GM18517 (cell line): ENCODE data around the gene SLC16A13.

Experiments
- ATAC-seq: cut with Tn5 transposase; IDR thresholded peaks from one replicate; pipeline ENCODE4 v1.9.1; 2021; ENCODE audit warnings: mild to moderate bottlenecking, moderate library complexity; ENCODE audit not compliant: unreplicated experiment

SLC16A13 gene

GRCh38 chr17:7011942-7012254 lies 23.9 kb upstream of the SLC16A13 start:
- no peak for ATAC-seq

DNA sequence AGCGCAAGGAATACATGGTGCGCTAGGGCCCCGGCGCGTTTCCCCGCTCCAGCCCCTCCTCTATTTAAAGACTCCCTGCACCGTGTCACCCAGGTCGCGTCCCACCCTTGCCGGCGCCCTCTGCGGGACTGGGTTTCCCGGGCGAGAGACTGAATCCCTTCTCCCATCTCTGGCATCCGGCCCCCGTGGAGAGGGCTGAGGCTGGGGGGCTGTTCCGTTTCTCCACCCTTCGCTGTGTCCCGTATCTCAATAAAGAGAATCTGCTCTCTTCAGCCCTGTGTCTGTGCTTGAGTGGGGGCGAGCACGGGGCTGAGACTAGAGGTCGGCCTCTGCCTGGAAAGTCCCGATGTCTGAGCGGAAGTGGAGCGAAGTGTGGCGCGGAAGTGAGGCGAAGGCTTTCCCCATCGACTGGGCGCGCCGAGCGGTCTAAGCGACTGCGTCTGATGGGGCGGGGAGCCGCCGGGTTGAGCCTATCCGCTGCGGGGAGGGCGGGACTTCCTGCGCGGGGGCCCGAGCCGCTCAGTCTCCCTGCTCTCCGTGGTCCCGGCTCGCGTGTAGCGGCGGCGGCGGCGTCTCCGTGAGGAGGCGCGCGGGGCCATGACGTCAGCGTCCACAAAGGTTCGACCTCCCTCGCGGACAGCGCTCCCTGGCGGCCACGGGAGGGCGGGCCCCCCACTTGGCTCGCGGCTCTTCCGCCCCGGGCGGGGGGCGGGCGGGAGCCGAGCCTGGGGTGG lies 21.4 kb upstream of the SLC16A13 start:
- peak; percentile 75 for ATAC-seq

GRCh38 chr17:7014995-7015958 lies 20.5 kb upstream of the SLC16A13 start:
- ATAC-seq, result no peak

GRCh38 chr17:7016418-7016817 lies 19.4 kb upstream of the SLC16A13 start:
- no peak for ATAC-seq

- ATAC-seq, result no peak
These were observed 18.7 kb upstream of the SLC16A13 start for GRCh38 chr17:7016886-7017826.

GRCh38 chr17:7017827-7018200 lies 18.0 kb upstream of the SLC16A13 start:
- ATAC-seq, result no peak

- no peak for ATAC-seq
These were observed 17.4 kb upstream of the SLC16A13 start for GRCh38 chr17:7018331-7018964.

- no peak for ATAC-seq
These were observed 16.4 kb upstream of the SLC16A13 start for GRCh38 chr17:7019367-7019766.

DNA sequence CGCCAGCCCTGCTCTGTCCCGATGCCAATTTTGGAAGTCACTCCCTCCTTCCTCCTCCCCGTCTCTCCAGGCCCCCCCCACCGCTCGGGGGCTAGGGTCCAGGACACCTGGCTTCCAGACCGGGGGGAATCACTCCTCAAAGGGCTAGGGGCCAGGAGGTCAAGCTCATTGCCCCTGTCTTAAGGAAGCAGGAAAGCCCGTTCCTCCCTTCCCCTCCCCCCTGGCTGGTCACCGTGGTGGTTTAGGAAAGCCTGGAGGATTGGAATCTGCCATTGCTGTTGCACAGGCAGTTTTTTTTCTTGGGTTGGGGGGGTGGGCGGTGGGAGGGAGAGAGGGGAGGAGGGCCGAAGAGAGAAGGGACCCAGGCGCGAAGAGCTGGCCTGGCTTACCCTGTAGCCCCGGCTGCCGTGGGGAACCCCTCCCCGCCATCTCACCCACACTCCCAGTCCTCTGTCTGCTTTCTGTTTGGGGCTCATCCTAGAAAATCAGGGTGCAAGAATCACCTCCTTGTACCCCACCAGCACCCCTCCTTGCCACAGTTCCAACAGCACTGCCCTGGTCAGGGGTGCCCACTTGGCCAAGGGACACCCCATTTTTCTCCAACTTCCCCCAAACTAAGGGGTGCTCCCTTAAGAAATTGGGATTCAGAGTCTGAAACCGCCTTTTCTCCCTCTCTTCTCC lies 15.8 kb upstream of the SLC16A13 start:
- no peak for ATAC-seq

- ATAC-seq, result no peak
These were observed 14.7 kb upstream of the SLC16A13 start for GRCh38 chr17:7020894-7021664.

GRCh38 chr17:7021993-7022778 lies 13.6 kb upstream of the SLC16A13 start:
- ATAC-seq, result no peak

- no peak for ATAC-seq
These were observed 12.8 kb upstream of the SLC16A13 start, which contains the start of gene BCL6B for GRCh38 chr17:7022781-7023571. Gene BCL6B (plus strand): TSS chr17:7023050. CDS start chr17:7023672, 622 bp downstream.

DNA sequence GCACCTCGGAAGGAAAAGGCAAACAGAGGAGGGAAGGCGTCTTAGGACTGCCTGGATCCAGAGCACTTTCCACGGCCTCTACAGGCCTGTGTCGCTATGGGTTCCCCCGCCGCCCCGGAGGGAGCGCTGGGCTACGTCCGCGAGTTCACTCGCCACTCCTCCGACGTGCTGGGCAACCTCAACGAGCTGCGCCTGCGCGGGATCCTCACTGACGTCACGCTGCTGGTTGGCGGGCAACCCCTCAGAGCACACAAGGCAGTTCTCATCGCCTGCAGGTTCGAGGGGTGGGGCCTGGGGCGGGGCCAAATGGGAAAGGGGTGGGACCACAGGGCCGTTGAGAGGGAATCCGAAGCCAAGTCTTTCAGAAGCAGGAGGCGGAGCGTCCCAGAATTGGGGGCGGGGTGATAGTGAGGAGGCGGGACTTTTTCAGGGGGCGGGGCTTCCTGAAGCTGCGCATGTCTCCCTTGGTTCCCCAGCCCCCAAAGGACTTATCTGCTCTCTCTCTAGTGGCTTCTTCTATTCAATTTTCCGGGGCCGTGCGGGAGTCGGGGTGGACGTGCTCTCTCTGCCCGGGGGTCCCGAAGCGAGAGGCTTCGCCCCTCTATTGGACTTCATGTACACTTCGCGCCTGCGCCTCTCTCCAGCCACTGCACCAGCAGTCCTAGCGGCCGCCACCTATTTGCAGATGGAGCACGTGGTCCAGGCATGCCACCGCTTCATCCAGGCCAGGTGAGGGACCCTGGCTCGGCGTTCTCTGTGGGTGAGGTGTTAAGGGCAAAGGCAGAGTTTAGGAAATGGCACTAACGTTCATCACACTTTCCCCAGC lies 12.0 kb upstream of the SLC16A13 start:
- no peak for ATAC-seq

DNA sequence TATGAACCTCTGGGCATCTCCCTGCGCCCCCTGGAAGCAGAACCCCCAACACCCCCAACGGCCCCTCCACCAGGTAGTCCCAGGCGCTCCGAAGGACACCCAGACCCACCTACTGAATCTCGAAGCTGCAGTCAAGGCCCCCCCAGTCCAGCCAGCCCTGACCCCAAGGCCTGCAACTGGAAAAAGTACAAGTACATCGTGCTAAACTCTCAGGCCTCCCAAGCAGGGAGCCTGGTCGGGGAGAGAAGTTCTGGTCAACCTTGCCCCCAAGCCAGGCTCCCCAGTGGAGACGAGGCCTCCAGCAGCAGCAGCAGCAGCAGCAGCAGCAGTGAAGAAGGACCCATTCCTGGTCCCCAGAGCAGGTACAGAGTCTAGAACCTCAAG lies 11.4 kb upstream of the SLC16A13 start:
- no peak for ATAC-seq

- no peak for ATAC-seq
These were observed 10.6 kb upstream of the SLC16A13 start for GRCh38 chr17:7025245-7025644.

- no peak for ATAC-seq
These were observed 9.2 kb upstream of the SLC16A13 start for GRCh38 chr17:7026471-7027115.
